GM12891 (cell line): ENCODE measurements around the gene TEKT3.

Experiments used
- PAX5 ChIP-seq: IDR thresholded peaks from 2 replicates; pipeline ENCODE4 v1.6.1; 2011; ENCODE audit warnings: low read length, moderate library complexity, mild to moderate bottlenecking; ENCODE audit not compliant: insufficient read depth, severe bottlenecking
- POLR2A ChIP-seq: IDR thresholded peaks from 2 replicates; pipeline ENCODE4 v1.6.1; 2011; ENCODE audit warnings: low read depth, low read length, control low read depth
- POLR2AphosphoS5 ChIP-seq: IDR thresholded peaks from 2 replicates; pipeline ENCODE4 v1.6.1; 2011; ENCODE audit warnings: low read depth, low read length, control low read depth
- POU2F2 ChIP-seq: IDR thresholded peaks from 2 replicates; pipeline ENCODE4 v1.6.1; 2011; ENCODE audit warnings: low read depth, mild to moderate bottlenecking, control low read depth, low read length, moderate library complexity
- TAF1 ChIP-seq: IDR thresholded peaks from 2 replicates; pipeline ENCODE4 v1.6.1; 2011; ENCODE audit warnings: low read depth, low read length, control low read depth

- TF ChIP-seq POLR2A (no peak), POLR2AphosphoS5 (no peak), PAX5 (no peak), TAF1 (no peak), POU2F2 (no peak)
Observed at GRCh38 chr17:15265131-15265530, 76.3 kb downstream of the TEKT3 start, which contains the start of gene PMP22.
